Retinal pigment epithelial cell (primary cell): ENCODE results near the gene ADGRB2.

Experiments used
- DNase-seq: peaks from one replicate; pipeline ENCODE4 v3.0.0-alpha.2; 2010; ENCODE audit warnings: low read depth
- H3K4me3 ChIP-seq: 2 replicates; pipeline ENCODE4 v1.5.1; 2011; ENCODE audit warnings: mild to moderate bottlenecking, low read length, control low read depth, moderate library complexity
- TF ChIP-seq, protein P1 (sequence below): conservative IDR thresholded peaks from 2 replicates; pipeline ENCODE4 v1.5.1; 2011; ENCODE audit warnings: low read depth, low read length, control low read depth, inconsistent platforms

Gene ADGRB2

DNA sequence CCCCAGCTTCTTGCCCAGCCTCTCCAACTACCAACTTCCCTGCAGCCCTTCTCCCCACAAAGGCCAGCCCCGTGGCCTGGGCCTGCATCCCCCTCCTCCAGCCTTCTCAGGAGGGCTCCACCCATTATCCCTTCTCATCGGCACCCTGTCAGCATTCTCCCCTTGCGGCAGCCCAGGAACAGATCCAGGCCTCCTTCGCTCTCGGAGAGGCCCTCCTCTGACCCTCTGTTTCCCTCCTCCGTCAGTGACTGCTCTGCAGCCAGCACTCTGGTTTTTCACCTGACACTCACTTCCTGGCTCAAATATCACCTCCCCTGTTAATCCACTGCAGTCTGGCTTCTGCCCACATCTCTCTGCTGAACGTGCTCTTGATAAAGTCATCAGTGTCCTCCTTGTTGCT, 17.5 kb downstream of the ADGRB2 start:
- no peak for DNase-seq
- no peak overlapping the region for H3K4me3 ChIP-seq
- TF ChIP-seq, protein P1, sequence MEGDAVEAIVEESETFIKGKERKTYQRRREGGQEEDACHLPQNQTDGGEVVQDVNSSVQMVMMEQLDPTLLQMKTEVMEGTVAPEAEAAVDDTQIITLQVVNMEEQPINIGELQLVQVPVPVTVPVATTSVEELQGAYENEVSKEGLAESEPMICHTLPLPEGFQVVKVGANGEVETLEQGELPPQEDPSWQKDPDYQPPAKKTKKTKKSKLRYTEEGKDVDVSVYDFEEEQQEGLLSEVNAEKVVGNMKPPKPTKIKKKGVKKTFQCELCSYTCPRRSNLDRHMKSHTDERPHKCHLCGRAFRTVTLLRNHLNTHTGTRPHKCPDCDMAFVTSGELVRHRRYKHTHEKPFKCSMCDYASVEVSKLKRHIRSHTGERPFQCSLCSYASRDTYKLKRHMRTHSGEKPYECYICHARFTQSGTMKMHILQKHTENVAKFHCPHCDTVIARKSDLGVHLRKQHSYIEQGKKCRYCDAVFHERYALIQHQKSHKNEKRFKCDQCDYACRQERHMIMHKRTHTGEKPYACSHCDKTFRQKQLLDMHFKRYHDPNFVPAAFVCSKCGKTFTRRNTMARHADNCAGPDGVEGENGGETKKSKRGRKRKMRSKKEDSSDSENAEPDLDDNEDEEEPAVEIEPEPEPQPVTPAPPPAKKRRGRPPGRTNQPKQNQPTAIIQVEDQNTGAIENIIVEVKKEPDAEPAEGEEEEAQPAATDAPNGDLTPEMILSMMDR: no peak

DNA sequence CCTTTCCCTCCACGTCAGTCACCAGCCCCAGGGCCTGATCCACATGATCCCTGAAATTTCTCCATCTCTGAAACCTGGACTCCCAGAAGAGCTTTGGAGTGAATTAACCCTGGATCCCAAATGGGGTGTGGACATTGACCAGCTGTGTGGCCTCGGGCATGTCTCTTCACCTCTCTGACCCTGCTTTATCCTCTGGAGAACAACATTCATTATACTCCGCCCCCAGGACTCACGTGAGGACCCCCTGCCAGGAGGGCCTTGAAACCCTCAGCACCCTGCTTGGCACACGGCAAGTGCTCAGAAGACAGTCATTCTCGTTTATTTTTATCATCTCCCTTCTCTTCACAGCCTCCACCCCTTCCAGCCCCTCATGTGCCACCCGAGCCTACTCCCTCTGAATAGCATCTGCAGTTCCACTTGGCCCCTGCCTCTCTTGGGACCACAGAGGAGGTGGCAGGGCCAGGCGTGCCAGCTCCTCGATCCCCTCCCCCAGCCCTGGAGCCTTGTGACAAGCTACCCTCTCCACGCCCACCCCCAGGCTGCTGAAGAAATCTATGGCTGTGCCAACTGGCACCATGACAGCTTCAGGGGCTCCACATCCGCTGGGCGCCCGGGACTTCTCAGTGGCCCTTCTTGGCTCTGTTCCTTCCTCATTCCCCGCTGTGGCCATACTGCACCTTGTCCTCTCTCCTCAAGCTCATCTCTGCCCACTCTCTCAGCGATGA, 18.0 kb downstream of the ADGRB2 start:
- TF ChIP-seq, protein P1: no peak
- no peak for DNase-seq
- no peak overlapping the region for H3K4me3 ChIP-seq

DNA sequence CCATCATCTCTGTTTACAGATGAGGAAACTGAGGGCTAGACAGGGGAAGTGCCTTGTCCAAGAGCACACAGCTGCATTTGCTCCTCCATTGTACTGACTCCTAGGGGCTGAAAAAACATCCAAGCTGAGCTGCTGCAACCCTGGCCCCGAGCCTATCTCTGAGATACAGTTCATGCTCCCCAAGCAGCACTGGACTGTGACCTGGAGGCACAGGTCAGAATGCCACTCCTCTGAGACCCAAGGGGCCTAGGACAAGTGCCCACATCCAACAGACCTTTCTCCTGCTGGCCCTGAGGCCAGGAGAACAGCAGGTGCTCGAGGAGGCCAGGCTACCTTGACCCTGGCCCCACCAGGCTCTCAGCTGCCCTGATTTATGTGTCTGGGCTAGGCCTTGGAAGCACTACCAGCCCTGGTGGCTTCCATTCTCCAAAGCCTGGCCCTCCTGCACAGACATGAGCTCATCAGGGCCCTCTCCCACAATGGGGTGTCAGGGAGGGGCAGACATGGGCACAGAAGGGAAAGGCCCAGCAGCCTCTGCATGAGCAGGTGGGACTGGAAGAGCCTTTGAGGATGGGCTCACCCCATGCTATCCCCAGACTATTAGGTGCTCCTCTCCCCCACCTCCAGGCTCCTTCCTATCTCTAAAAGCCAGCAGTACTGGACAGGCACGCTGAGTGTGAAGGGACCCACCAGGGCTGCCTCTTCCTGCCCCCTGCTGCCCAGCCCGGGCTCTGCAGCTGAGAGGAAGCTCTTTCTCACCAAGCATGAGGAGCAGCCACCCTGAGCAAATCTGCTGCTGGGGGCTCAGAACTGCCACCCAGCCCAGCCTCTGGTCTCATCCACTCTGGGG, 18.8 kb downstream of the ADGRB2 start:
- TF ChIP-seq, protein P1: peak; percentile 92
- no peak for DNase-seq
- H3K4me3 ChIP-seq: no peak overlapping the region

DNA sequence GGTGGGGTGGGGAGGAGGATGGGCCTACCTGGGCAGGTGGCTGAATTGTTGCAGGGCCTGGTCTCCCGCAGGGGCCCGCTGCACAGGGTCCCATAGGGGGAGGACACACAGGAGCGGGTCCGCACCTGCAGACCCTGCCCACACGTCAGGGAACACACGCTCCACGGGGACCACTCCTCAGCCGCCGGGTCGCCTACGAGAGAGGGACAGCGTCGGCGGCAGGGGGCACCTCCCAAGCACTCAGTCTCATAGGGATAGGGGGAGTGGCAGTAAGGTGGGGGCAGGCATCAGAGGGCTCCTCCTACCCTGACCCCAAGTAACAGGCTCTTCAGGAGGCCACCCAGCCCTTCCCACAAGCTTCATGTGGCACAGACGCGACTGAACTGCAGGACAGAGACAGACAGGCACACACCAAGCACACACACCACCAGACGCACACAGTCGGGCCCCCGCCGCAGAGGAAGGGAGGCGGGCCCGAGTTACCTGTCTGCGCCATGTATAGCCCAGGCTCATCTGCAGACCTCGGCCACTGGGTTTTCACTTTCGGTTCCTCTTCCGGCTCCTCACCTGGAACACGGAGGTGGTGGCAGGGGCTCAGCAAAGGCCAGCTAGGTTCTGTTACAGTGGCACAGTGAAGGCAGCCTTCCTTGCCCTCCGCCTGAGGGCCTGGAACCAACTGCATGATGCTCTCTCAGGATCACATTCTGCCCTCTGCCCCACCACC, 19.8 kb downstream of the ADGRB2 start:
- DNase-seq: no peak
- TF ChIP-seq, protein P1: no peak
- no peak overlapping the region for H3K4me3 ChIP-seq

DNA sequence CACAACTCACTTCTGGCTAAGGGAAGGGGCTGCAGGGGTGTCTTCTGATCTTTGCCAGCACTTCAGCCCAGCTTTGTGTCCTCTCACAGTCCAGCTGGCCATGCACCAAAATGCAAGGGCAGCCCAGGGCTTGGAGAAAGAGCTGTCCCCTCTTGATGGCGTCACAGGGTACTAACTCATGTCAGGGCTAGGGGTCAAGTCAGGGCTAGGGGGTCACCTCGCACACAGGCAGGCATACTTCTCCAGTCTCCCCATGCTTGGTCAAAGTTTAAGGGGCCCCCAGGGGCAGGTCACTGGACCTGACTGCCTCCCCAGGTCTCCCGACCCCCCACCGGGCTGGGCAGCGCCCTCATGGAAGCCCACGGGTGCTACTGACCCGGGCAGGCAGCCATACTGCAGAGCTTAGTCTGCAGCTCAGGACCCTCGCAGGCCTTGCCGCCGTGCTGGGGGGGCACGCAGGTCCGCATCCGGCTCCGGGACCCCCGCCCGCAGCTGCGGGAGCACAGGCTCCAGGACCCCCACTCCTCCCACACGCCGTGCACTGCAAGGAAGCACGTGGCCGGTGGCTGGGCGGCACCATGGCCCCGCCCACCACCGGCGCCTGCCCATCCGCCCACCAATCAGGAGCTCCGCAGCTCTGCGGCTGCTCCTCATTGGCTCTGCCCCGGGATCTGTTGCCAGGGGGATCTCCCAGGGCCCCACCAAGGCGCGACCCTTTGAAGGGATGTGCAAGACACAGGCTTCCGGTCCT, 21.5 kb downstream of the ADGRB2 start:
- H3K4me3 ChIP-seq: no peak overlapping the region
- TF ChIP-seq, protein P1: no peak
- DNase-seq: no peak

DNA sequence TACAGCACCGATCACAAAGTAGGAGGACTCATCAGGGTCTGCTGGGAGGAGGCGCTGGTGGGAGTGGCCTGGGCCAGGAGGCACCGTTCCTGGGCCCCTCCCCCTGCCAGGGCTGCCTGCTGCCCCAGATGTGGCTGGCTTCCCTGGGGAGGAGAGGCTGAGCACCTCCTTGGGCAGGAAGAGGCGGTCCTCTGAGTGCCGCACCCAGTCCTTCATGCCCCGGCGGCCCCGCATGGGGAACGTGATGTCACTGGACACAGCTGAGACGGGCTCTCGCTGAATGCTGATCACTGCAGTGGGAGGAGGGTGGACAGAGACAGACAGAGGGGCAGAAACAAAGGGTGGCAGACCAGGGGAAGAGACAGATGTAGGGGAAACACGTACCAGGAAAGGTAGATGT, 24.8 kb downstream of the ADGRB2 start:
- TF ChIP-seq, protein P1: no peak
- H3K4me3 ChIP-seq: no peak overlapping the region
- DNase-seq: no peak
